ENCODE data around the gene IL12B. TPM values are rescaled to one million over a fixed set of nuclear protein-coding genes. Genes with fewer than 3 reads are reported as not detected.

Gene IL12B
- total and polyA plus RNA-seq, 2 donors from 2014 or later: not detected

DNA sequence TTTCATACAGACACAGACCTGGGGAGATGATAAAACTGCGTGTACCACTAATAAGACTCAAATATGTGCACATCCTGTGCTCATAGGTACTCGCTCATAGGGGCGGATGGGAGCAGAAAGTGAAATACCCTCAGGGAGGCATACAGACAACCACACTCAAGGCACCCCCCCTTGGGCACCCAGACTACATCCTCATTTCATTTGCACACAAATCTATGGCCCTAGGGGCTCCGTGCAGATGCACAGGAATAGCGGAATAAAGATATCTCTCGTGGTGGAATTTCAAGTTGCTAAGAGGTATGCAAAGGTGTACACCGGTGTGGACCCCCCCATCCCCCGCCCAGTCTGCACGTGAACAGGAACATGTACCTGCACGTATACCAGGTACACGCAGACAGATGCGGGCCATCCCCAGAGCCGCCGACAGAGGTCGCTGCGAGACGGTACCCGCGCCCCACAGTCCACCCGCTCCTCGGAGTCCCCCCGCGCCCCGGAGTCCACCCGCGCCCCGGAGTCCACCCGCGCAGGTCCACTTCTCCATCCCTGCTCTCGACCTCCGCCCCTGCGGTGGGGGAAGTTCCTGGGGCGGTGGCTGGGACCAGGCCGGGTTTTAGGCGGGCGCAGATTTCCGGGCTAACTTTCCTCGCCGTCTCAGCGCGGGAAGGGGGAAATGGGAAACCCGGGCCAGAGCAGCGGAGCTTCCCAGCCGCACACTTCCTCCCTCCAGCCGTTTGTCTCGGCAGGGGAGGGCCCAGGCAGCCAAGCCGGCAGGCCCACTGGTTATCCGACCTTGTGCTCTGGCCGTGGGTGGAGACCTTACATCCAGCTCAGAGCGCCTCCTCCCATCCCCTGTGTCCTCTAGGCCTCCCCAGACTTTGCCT, 1.0 kb upstream of the IL12B start:
- H3K27ac ChIP-seq (ENCODE audit: low read depth in 2 of 2, low read length in 2 of 2): no peak overlapping the region

DNA sequence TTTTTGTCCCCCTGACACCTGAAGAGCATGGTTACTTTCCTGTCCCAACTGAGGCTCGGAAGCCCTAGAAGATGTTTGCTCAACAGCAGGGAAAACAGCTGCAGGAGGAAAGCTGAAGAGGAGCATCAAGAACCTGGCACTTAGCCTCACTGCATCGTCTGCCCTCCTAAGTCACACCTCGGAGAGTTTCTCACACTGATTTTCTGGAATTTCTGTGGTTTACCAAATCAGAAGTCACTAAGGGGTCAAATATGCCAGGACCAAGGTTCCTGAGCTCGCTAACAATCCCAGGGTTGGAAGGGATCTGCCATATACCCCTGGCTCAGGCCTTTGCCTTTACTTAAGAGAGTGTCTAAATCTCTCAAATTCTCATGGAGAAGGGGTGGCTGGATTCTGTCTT, 5.3 kb downstream of the IL12B start:
- TF ChIP-seq, protein P1, sequence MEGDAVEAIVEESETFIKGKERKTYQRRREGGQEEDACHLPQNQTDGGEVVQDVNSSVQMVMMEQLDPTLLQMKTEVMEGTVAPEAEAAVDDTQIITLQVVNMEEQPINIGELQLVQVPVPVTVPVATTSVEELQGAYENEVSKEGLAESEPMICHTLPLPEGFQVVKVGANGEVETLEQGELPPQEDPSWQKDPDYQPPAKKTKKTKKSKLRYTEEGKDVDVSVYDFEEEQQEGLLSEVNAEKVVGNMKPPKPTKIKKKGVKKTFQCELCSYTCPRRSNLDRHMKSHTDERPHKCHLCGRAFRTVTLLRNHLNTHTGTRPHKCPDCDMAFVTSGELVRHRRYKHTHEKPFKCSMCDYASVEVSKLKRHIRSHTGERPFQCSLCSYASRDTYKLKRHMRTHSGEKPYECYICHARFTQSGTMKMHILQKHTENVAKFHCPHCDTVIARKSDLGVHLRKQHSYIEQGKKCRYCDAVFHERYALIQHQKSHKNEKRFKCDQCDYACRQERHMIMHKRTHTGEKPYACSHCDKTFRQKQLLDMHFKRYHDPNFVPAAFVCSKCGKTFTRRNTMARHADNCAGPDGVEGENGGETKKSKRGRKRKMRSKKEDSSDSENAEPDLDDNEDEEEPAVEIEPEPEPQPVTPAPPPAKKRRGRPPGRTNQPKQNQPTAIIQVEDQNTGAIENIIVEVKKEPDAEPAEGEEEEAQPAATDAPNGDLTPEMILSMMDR (IDR thresholded peaks at IDR 0.05; ENCODE audit: borderline replicate concordance, extremely low read depth, insufficient read depth): no peak
- Histone ChIP-seq H3K4me1 (ENCODE audit: control insufficient read depth in 2 of 3, insufficient read depth in 2 of 3, low read depth in 1 of 3, low read length in 3 of 3) (no peaks in the 10 kb centered on the region), H3K36me3 (ENCODE audit: control insufficient read depth in 2 of 3, insufficient read depth in 3 of 3, low read length in 3 of 3) (no peaks in the 10 kb centered on the region), H3K4me3 (ENCODE audit: low read length in 3 of 3) (no peak overlapping the region), H3K9me3 (ENCODE audit: control insufficient read depth in 2 of 3, insufficient read depth in 1 of 3, low read length in 3 of 3) (no peaks in the 10 kb centered on the region), H3K27ac (ENCODE audit: low read depth in 2 of 2, low read length in 2 of 2) (no peak overlapping the region), H3K27me3 (ENCODE audit: control insufficient read depth, insufficient read depth, low read length) (no peaks in the 10 kb centered on the region), H3K9ac (ENCODE audit: low read length in 3 of 3) (no peak overlapping the region)
- no peak for FAIRE-seq
- no peak for DNase-seq
- intact Hi-C loops (cut with DNase I): no loop called here

More for the DNA sequence above, 1.0 kb upstream of the IL12B start:
- H3K4me3 ChIP-seq (ENCODE audit: low read length in 3 of 3): peak overlapping the region in 2 of 3 donors; percentile 28 to 31
- no peaks in the 10 kb centered on the region for H3K36me3 ChIP-seq (ENCODE audit: control insufficient read depth in 2 of 3, insufficient read depth in 3 of 3, low read length in 3 of 3)
- H3K9me3 ChIP-seq (ENCODE audit: control insufficient read depth in 2 of 3, insufficient read depth in 1 of 3, low read length in 3 of 3): no peaks in the 10 kb centered on the region
- H3K4me1 ChIP-seq (ENCODE audit: control insufficient read depth in 2 of 3, insufficient read depth in 2 of 3, low read depth in 1 of 3, low read length in 3 of 3): peaks cover 0 to 6% (median 0%) of the 10 kb centered on the region in 3 donors
- peak; percentile 64 to 87 (median 77) for DNase-seq
- H3K9ac ChIP-seq (ENCODE audit: low read length in 3 of 3): no peak overlapping the region
- TF ChIP-seq, protein P1 (IDR thresholded peaks at IDR 0.05; ENCODE audit: borderline replicate concordance, extremely low read depth, insufficient read depth): peak; percentile 58
- no peaks in the 10 kb centered on the region for H3K27me3 ChIP-seq (ENCODE audit: control insufficient read depth, insufficient read depth, low read length)
- no peak for FAIRE-seq
- intact Hi-C loops (cut with DNase I): no loop called here

DNA sequence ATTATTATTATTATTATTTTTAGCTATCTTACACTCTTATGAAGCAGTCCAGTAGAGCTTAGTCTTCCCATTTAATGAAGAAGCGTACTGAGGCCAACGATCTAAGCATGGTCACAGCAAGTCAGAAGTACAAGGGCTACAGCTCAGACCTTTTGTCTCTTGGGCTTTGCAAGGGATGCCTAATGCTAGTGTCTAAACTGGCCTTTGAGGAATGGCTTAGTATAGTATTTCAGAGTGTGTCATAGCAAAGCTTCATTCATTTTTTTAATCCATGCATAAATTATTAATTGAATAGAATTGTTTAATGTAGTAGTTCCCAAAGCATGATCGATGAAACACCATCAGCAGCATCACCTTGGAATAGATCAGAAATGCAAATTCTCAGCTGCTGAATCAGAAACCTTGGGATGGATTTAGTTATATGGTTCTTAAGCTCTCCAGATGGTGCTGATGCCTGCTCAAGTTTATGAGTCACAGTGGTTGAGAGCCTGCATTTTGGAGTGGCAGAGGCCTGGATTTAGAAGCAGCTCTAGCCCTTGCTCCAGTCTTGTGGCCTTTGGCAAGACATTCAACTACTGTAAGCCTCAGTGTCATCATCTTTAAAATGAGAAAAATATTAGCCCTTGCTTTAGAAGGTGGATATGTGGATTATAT, 6.1 kb downstream of the IL12B start:
- H3K9me3 ChIP-seq (ENCODE audit: control insufficient read depth in 2 of 3, insufficient read depth in 1 of 3, low read length in 3 of 3): no peaks in the 10 kb centered on the region
- TF ChIP-seq, protein P1 (IDR thresholded peaks at IDR 0.05; ENCODE audit: borderline replicate concordance, extremely low read depth, insufficient read depth): no peak
- DNase-seq (no peak), FAIRE-seq (no peak)
- H3K27ac ChIP-seq (ENCODE audit: low read depth in 2 of 2, low read length in 2 of 2): no peak overlapping the region
- no peaks in the 10 kb centered on the region for H3K27me3 ChIP-seq (ENCODE audit: control insufficient read depth, insufficient read depth, low read length)
- H3K4me3 ChIP-seq (ENCODE audit: low read length in 3 of 3): no peak overlapping the region
- no peaks in the 10 kb centered on the region for H3K4me1 ChIP-seq (ENCODE audit: control insufficient read depth in 2 of 3, insufficient read depth in 2 of 3, low read depth in 1 of 3, low read length in 3 of 3)
- intact Hi-C loops (cut with DNase I): no loop called here
- H3K36me3 ChIP-seq (ENCODE audit: control insufficient read depth in 2 of 3, insufficient read depth in 3 of 3, low read length in 3 of 3): no peaks in the 10 kb centered on the region
- no peak overlapping the region for H3K9ac ChIP-seq (ENCODE audit: low read length in 3 of 3)
